Suprapubic skin (tissue), 4 donors: ENCODE results near the gene ZNF384. TPM values are rescaled to one million over a fixed set of nuclear protein-coding genes. Genes with fewer than 3 reads are reported as not detected.
A peak's percentile ranks its signal among the peaks of the same experiment; 100 is the strongest.

ENCODE experiments used
- DNase-seq, 2 donors: peaks; one replicate each; pipeline ENCODE4 v3.0.0-alpha.2; 2019; ENCODE audit warnings: low spot score in 2 of 2
- H3K27ac ChIP-seq: fragments of 200-600 bp; sonication (generic); one replicate; pipeline ENCODE4 v1.5.1; 2019
- H3K27me3 ChIP-seq: fragments of 200-600 bp; sonication (generic); one replicate; pipeline ENCODE4 v1.5.1; 2019
- H3K36me3 ChIP-seq: fragments of 200-600 bp; sonication (generic); one replicate; pipeline ENCODE4 v1.5.1; 2019
- H3K4me1 ChIP-seq: fragments of 200-600 bp; sonication (generic); one replicate; pipeline ENCODE4 v1.5.1; 2019
- H3K4me3 ChIP-seq: fragments of 200-600 bp; sonication (generic); one replicate; pipeline ENCODE4 v1.5.1; 2019; ENCODE audit warnings: mild to moderate bottlenecking
- H3K9me3 ChIP-seq: fragments of 200-600 bp; sonication (generic); one replicate; pipeline ENCODE4 v1.5.1; 2019
- CTCF ChIP-seq, 2 donors: fragments of 200-600 bp in 1 of 2; fragments of 450-650 bp in 1 of 2; sonication (generic) in 1 of 2; IDR thresholded peaks; one replicate each; pipeline ENCODE4 v1.5.1; 2016 to 2019; ENCODE audit warnings: antibody characterized with exemption in 2 of 2, mild to moderate bottlenecking in 1 of 2, moderate library complexity in 1 of 2
- EP300 ChIP-seq: sonication (generic); formaldehyde crosslinking; IDR thresholded peaks from one replicate; pipeline ENCODE4 v1.6.1; 2017; ENCODE audit warnings: antibody characterized with exemption
- POLR2A ChIP-seq, 2 donors: fragments of 450-650 bp; IDR thresholded peaks; one replicate each; pipeline ENCODE4 v1.6.1; 2017; ENCODE audit warnings: antibody characterized with exemption in 2 of 2, mild to moderate bottlenecking in 2 of 2, moderate library complexity in 2 of 2
- POLR2AphosphoS5 ChIP-seq, 3 donors: sonication (generic); formaldehyde crosslinking; IDR thresholded peaks; one replicate each; pipeline ENCODE4 v1.6.1; 2017; ENCODE audit warnings: antibody characterized with exemption in 3 of 3
- WGBS: methylation state at CpG from one replicate; pipeline ENCODE4 v1.1.5; 2018; 5-methylcytosine and 5-hydroxymethylcytosine counted together
- total RNA-seq, 4 donors: library from RNA; depleted of rRNA; stranded (reverse); fragments of >200 nt; gene quantifications; one replicate each; pipeline ENCODE4 v1.1.0, GENCODE V29; 2016

ZNF384 gene
- total RNA-seq, 4 donors from 2014 or later = 34.5 to 72.0 (median 42.2) TPM

DNA sequence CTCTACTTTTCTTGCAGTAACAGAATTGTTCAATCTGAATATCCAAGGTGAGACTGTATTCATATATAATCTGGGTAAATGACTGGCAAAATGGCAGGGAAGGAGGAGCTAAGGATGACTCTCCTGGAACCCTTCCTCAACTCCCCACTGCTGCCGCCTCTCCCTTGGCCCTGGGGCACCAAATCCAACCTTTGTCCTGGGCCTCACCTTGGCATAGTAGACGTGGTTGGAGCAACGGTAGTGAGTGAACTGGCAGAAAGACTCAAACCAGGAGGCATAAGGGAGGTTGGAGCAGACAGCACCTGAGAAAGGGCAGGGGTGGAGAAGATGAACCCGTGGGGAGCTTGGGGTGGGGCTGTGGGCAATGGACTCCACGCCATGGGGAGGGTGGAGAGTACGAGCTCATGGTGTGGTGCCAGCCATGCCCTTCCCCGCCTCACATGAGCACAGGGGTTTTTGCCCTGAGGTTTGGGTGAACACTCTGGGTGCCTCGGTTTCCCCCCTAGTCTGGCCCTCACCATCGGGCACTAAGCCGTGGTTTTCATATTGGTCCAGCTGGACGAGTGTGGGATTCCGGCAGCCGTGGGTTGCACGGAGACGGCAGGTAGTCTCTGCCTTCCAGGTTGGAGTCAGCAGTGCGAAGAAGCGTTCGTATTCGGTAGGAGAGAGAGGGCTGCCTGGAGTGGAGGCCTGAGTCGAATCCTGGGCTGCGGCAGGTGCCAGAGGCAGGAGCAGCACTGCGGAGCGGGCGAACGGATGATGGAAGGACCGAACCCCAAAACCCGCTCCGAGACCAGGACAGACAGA, 42.7 kb downstream of the ZNF384 start:
- H3K4me1 ChIP-seq = peaks cover 14% of the 10 kb centered on the region
- H3K9me3 ChIP-seq = no peaks in the 10 kb centered on the region
- TF ChIP-seq POLR2A (IDR thresholded peaks at IDR 0.05) = no peak
- TF ChIP-seq POLR2AphosphoS5 (IDR thresholded peaks at IDR 0.05) = no peak
- no peak for TF ChIP-seq CTCF (IDR thresholded peaks at IDR 0.05)
- TF ChIP-seq EP300 = no peak
- H3K4me3 ChIP-seq = peak overlapping the region; percentile 47
- no peak overlapping the region for H3K27ac ChIP-seq
- WGBS = 56% methylated on average over 15 of the region's 28 CpGs
- H3K36me3 ChIP-seq = peaks cover 29% of the 10 kb centered on the region
- DNase-seq = no peak
- H3K27me3 ChIP-seq = no peaks in the 10 kb centered on the region

DNA sequence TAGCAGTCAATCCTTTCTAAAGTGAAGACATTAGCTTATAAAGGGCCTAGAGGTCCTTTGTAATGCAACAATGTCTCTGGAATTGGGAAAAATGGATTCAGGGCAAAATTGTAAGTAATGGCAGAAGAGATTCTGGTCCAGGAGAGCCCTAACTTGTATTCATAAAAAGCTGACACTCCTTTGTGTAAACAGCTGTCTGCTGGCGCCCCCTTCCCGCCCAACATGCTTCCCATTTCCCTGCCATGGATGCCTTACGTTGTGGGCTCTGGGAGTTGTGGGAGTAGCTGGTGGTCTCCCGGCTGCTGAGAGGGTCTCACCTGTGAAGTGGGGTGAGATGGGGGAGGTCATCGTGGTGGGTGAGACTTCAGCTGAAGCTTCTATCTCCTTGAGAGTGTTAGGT, 44.3 kb downstream of the ZNF384 start:
- peaks cover 27% of the 10 kb centered on the region for H3K4me1 ChIP-seq
- no peak overlapping the region for H3K27ac ChIP-seq
- H3K9me3 ChIP-seq = no peaks in the 10 kb centered on the region
- peaks cover 13% of the 10 kb centered on the region for H3K36me3 ChIP-seq
- no peak overlapping the region for H3K4me3 ChIP-seq
- TF ChIP-seq CTCF (IDR thresholded peaks at IDR 0.05) = no peak
- TF ChIP-seq POLR2AphosphoS5 (IDR thresholded peaks at IDR 0.05) = no peak
- TF ChIP-seq EP300 = no peak
- no peak for TF ChIP-seq POLR2A (IDR thresholded peaks at IDR 0.05)
- WGBS = 50% methylated on average over 5 of the region's 5 CpGs
- no peak for DNase-seq
- H3K27me3 ChIP-seq = no peaks in the 10 kb centered on the region

- no peak for TF ChIP-seq CTCF (IDR thresholded peaks at IDR 0.05)
- no peak for TF ChIP-seq POLR2AphosphoS5 (IDR thresholded peaks at IDR 0.05)
- no peak for TF ChIP-seq POLR2A (IDR thresholded peaks at IDR 0.05)
- no peak for TF ChIP-seq EP300
- H3K36me3 ChIP-seq = peaks cover 7% of the 10 kb centered on the region
- H3K27ac ChIP-seq = no peak overlapping the region
- H3K4me1 ChIP-seq = peaks cover 27% of the 10 kb centered on the region
- no peak for DNase-seq
- no peaks in the 10 kb centered on the region for H3K9me3 ChIP-seq
- WGBS = 79% methylated on average over 6 of the region's 6 CpGs
- H3K27me3 ChIP-seq = no peaks in the 10 kb centered on the region
- no peak overlapping the region for H3K4me3 ChIP-seq
Observed at GRCh38 chr12:6644257-6644596, 44.9 kb downstream of the ZNF384 start.

DNA sequence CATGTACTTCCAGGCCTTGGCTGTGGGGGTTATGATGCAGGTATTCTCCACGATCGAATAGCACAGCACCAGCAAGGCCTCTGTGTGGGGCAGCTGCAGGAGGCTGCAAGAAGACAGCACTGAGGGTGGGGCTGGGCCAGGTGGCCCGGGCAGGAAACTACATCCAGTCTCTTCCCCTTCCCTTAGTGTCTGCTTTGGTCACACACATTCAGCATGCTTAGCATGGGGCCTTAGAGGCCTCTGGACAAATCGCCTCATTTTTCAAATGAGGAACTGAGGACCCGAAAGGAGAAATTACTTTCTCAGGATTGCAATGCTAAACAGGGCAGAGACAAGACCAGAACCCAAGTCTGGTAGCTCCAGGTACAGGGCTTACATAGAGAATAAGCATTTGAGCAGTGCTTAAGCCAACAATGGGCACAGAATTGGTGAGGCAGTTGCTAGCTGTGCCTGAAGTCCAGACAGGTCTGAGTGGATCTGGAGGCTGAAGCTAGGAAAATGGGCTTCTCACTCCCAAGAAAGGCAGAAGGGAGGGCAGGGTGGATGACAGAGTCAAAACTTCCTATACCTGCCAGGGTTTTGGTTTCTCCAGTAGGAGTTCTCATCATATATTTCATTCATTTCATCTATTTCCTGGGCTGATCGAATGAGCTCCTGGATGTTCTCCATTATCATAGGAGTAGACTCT, 45.5 kb downstream of the ZNF384 start:
- 88% methylated on average over 5 of the region's 6 CpGs for WGBS

GRCh38 chr12:6641131-6641530, 48.0 kb downstream of the ZNF384 start:
- DNase-seq = no peak
- Histone ChIP-seq H3K27me3 (no peaks in the 10 kb centered on the region), H3K36me3 (no peaks in the 10 kb centered on the region), H3K9me3 (no peaks in the 10 kb centered on the region), H3K4me1 (peaks cover 40% of the 10 kb centered on the region), H3K27ac (no peak overlapping the region), H3K4me3 (no peak overlapping the region)
- WGBS = 39% methylated on average over 4 of the region's 4 CpGs
- TF ChIP-seq EP300 (no peak), POLR2AphosphoS5 (IDR thresholded peaks at IDR 0.05) (no peak), CTCF (IDR thresholded peaks at IDR 0.05) (no peak), POLR2A (IDR thresholded peaks at IDR 0.05) (no peak)

More for the DNA sequence above, 45.5 kb downstream of the ZNF384 start:
- DNase-seq = no peak
- no peak for TF ChIP-seq EP300
- Histone ChIP-seq H3K4me1 (peaks cover 30% of the 10 kb centered on the region), H3K4me3 (no peak overlapping the region), H3K27me3 (no peaks in the 10 kb centered on the region), H3K36me3 (peaks cover 5% of the 10 kb centered on the region), H3K9me3 (no peaks in the 10 kb centered on the region), H3K27ac (no peak overlapping the region)
